Activated naive CD8-positive, alpha-beta T cell treated with anti-CD3 and anti-CD28 coated beads, Interleukin-2, amount 50 U/mL, for 24 hours (primary cell): ENCODE data around the gene CHRDL2.
A peak's percentile ranks its signal among the peaks of the same experiment; 100 is the strongest.
"Not testable (repeated sequence)": the region's sequence is repeated elsewhere in the genome, so short reads cannot be mapped to it uniquely, and the experiment has no call there.

ENCODE experiments used
- ATAC-seq: fragments of 150-1000 bp; cut with Tn5 transposase; one replicate; pipeline ENCODE4 v1.10.0; 2021
- DNase-seq: peaks from one replicate; pipeline ENCODE4 v3.0.0; 2021
- H3K27ac Mint-ChIP-seq: one replicate; pipeline ENCODE4 v1.8.0; 2021; ENCODE audit warnings: mild to moderate bottlenecking, mixed read lengths
- H3K27me3 Mint-ChIP-seq: one replicate; pipeline ENCODE4 v1.8.0; 2021; ENCODE audit warnings: mixed read lengths
- H3K36me3 Mint-ChIP-seq: one replicate; pipeline ENCODE4 v1.8.0; 2021; ENCODE audit warnings: low read depth, mixed read lengths
- H3K4me1 Mint-ChIP-seq: one replicate; pipeline ENCODE4 v1.8.0; 2021; ENCODE audit warnings: mixed read lengths
- H3K4me3 Mint-ChIP-seq: one replicate; pipeline ENCODE4 v1.8.0; 2021; ENCODE audit warnings: mild to moderate bottlenecking, moderate library complexity, mixed read lengths
- H3K9me3 Mint-ChIP-seq: one replicate; pipeline ENCODE4 v1.8.0; 2021; ENCODE audit warnings: mixed read lengths

Gene CHRDL2

DNA sequence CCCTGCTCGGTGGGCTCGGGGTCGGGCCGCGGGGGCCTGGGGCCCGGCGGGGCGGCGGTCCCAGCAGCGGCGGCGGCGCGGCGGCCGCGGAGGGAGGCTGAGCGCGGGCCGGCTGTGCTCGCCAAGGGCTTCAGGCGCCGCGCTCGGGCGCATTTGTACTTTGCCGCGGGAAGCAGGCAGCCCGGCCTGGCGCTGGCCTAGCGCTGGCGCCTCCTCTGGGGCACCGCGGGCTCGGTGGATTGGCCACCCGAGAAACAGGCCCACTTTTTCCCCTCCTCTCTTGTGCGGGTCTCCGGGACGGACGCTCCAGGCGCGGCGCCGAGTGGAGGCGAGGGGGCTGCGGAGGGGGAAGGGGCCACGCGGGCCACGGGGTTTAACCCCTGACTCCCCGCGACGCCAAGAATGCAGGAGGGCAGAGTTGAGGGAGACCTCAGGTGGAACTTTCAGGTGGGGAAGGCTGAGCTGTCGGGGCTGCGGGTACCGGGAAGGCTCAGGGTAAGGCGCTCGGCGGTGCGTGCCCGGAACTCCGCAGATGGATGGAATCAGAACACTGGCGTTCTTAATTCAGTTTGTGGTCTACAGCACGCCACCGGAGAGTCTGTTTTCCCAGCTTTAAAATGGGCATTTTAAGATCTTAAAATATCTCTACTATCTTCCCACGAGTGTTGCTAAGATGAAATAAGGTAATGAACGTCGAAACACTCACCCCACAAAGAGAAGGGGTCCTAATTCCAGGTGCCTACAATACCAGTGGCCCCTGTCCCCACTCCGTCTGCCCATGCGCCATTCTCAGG is at the start of gene CHRDL2:
CHRDL2 (minus strand) TSS at position 126 of the 794 bp plus-strand sequence. CDS start 538 bp downstream, outside the sequence.
- Mint-ChIP-seq H3K36me3 (no peaks in the 10 kb centered on the region), H3K27me3 (peaks cover 58% of the 10 kb centered on the region), H3K9me3 (no peaks in the 10 kb centered on the region), H3K4me3 (no peak within 1 kb of the TSS), H3K27ac (no peak within 1 kb of the TSS), H3K4me1 (peaks cover 6% of the 10 kb centered on the region)
- no peak for ATAC-seq
- DNase-seq, result no peak

GRCh38 chr11:74780248-74781005 is 49.2 kb upstream of the CHRDL2 start:
- Mint-ChIP-seq H3K27ac (no peak overlapping the region), H3K4me3 (no peak overlapping the region), H3K27me3 (no peaks in the 10 kb centered on the region), H3K9me3 (no peaks in the 10 kb centered on the region), H3K4me1 (peaks cover 29% of the 10 kb centered on the region), H3K36me3 (peaks cover 11% of the 10 kb centered on the region)
- ATAC-seq (no peak), DNase-seq (no peak)

DNA sequence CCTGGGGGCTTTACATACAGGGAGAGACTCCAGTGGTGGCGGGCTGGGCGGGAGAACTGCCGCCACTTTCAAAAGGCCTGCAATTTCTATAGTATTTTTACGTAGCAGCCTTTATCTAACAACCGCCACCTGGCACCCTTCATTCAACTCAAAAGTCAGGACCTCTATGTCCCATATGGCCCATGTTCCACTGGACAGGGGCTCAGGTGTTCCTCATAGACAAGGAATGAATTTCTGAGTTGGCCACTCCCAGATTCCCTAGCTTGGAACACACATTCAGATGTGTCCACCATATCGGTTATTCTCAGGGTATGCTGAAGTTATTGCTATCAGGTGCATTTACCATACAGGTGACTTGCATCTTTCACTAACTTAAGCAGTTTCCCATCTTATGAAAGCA is 47.4 kb upstream of the CHRDL2 start:
- DNase-seq, result no peak
- no peaks in the 10 kb centered on the region for H3K27me3 Mint-ChIP-seq

GRCh38 chr11:74777877-74778276 is 46.7 kb upstream of the CHRDL2 start:
- no peaks in the 10 kb centered on the region for H3K9me3 Mint-ChIP-seq
- no peak overlapping the region for H3K27ac Mint-ChIP-seq

More for the DNA sequence above, 47.4 kb upstream of the CHRDL2 start:
- H3K4me1 Mint-ChIP-seq, result peaks cover 19% of the 10 kb centered on the region
- H3K9me3 Mint-ChIP-seq, result no peaks in the 10 kb centered on the region
- H3K4me3 Mint-ChIP-seq, result no peak overlapping the region
- H3K27ac Mint-ChIP-seq, result no peak overlapping the region
- H3K36me3 Mint-ChIP-seq, result peaks cover 13% of the 10 kb centered on the region
- no peak for ATAC-seq

GRCh38 chr11:74777038-74777437 is 45.8 kb upstream of the CHRDL2 start:
- no peak overlapping the region for H3K4me3 Mint-ChIP-seq
- DNase-seq, result no peak
- H3K27ac Mint-ChIP-seq, result peak overlapping the region; percentile 24
- H3K9me3 Mint-ChIP-seq, result no peaks in the 10 kb centered on the region
- ATAC-seq, result no peak
- no peaks in the 10 kb centered on the region for H3K27me3 Mint-ChIP-seq
- peaks cover 13% of the 10 kb centered on the region for H3K36me3 Mint-ChIP-seq
- H3K4me1 Mint-ChIP-seq, result peaks cover 14% of the 10 kb centered on the region

More at GRCh38 chr11:74777877-74778276, 46.7 kb upstream of the CHRDL2 start:
- Mint-ChIP-seq H3K4me3 (no peak overlapping the region), H3K27me3 (no peaks in the 10 kb centered on the region), H3K36me3 (peaks cover 13% of the 10 kb centered on the region), H3K4me1 (peaks cover 16% of the 10 kb centered on the region)
- no peak for ATAC-seq
- no peak for DNase-seq

GRCh38 chr11:74776546-74776945 is 45.3 kb upstream of the CHRDL2 start:
- H3K27me3 Mint-ChIP-seq, result no peaks in the 10 kb centered on the region
- peak overlapping the region; percentile 24 for H3K27ac Mint-ChIP-seq
- ATAC-seq (no peak), DNase-seq (no peak)
- H3K9me3 Mint-ChIP-seq, result no peaks in the 10 kb centered on the region
- H3K4me1 Mint-ChIP-seq, result peaks cover 14% of the 10 kb centered on the region
- no peak overlapping the region for H3K4me3 Mint-ChIP-seq
- H3K36me3 Mint-ChIP-seq, result peaks cover 13% of the 10 kb centered on the region

- ATAC-seq (no peak), DNase-seq (no peak)
- no peak overlapping the region for H3K27ac Mint-ChIP-seq
- no peaks in the 10 kb centered on the region for H3K9me3 Mint-ChIP-seq
- peaks cover 16% of the 10 kb centered on the region for H3K4me1 Mint-ChIP-seq
- H3K36me3 Mint-ChIP-seq, result peaks cover 13% of the 10 kb centered on the region
- no peak overlapping the region for H3K4me3 Mint-ChIP-seq
- H3K27me3 Mint-ChIP-seq, result no peaks in the 10 kb centered on the region
These were observed 44.5 kb upstream of the CHRDL2 start for GRCh38 chr11:74775762-74776161.

- Mint-ChIP-seq H3K27ac (no peak overlapping the region), H3K4me1 (peaks cover 30% of the 10 kb centered on the region), H3K27me3 (no peaks in the 10 kb centered on the region), H3K4me3 (no peak overlapping the region), H3K9me3 (no peaks in the 10 kb centered on the region), H3K36me3 (peaks cover 10% of the 10 kb centered on the region)
- no peak for DNase-seq
- ATAC-seq, result no peak
These were observed 42.2 kb upstream of the CHRDL2 start for GRCh38 chr11:74773476-74773875.

- Mint-ChIP-seq H3K27ac (no peak overlapping the region), H3K36me3 (peaks cover 6% of the 10 kb centered on the region), H3K27me3 (no peaks in the 10 kb centered on the region), H3K4me3 (no peak overlapping the region), H3K9me3 (no peaks in the 10 kb centered on the region), H3K4me1 (peaks cover 41% of the 10 kb centered on the region)
- DNase-seq (no peak), ATAC-seq (no peak)
These were observed 39.9 kb upstream of the CHRDL2 start for GRCh38 chr11:74771139-74771538.

DNA sequence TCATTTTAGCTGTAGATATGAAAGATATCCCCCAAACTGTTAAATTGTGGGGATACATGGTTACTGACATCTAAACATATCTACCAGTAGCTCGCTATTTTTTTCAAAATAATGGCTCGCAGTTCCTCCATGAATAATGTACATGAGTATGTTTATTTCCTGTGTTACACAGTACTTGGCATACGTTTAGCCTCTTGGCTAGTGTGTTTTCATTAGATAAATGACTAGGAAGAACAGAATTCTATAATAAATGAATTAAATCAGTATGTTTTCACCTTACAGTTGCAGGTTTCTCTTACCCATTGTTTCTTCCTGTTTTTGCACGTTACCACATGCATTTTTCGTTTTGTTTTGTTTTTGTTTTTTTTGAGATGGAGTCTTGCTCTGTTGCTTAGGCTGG is 39.2 kb upstream of the CHRDL2 start:
- peaks cover 6% of the 10 kb centered on the region for H3K36me3 Mint-ChIP-seq
- H3K4me1 Mint-ChIP-seq, result peaks cover 43% of the 10 kb centered on the region
- no peaks in the 10 kb centered on the region for H3K27me3 Mint-ChIP-seq
- H3K27ac Mint-ChIP-seq, result no peak overlapping the region
- no peak for ATAC-seq
- DNase-seq, result no peak
- H3K4me3 Mint-ChIP-seq, result no peak overlapping the region
- H3K9me3 Mint-ChIP-seq, result no peaks in the 10 kb centered on the region

- Mint-ChIP-seq H3K4me1 (peaks cover 40% of the 10 kb centered on the region), H3K9me3 (no peaks in the 10 kb centered on the region), H3K27ac (no peak overlapping the region), H3K27me3 (no peaks in the 10 kb centered on the region), H3K4me3 (no peak overlapping the region), H3K36me3 (peaks cover 9% of the 10 kb centered on the region)
- DNase-seq (no peak), ATAC-seq (no peak)
These were observed 38.0 kb upstream of the CHRDL2 start for GRCh38 chr11:74769055-74769707.

DNA sequence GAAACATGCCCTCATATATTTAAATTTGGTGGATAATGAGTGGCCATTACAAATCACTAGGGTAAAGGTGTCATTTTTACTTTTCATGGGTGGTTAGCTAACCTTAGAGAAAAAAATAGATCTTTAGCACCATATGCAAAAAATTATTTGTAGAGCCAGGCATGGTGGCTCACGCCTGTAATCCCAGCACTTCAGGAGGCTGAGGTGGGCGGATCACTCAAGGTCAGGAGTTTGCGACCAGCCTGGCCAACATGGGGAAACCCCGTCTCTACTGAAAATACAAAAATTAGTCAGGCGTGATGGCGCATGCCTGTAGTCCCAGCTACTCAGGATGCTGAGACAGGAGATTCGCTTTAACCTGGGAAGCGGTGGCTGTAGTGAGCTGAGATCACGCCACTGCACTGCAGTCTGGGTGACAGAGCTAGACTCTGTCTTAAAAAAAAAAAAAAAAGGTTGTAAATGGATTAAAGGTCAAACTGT is 37.0 kb upstream of the CHRDL2 start:
- ATAC-seq (peak; percentile 86), DNase-seq (peak; percentile 52)
- H3K27ac Mint-ChIP-seq, H3K9me3 Mint-ChIP-seq, H3K27me3 Mint-ChIP-seq, H3K4me3 Mint-ChIP-seq: not testable (repeated sequence)
- Mint-ChIP-seq H3K4me1 (peaks cover 37% of the 10 kb centered on the region), H3K36me3 (peaks cover 14% of the 10 kb centered on the region)

- ATAC-seq (no peak), DNase-seq (no peak)
- Mint-ChIP-seq H3K4me1 (peaks cover 35% of the 10 kb centered on the region), H3K9me3 (peaks cover 7% of the 10 kb centered on the region), H3K27me3 (no peaks in the 10 kb centered on the region), H3K36me3 (peaks cover 23% of the 10 kb centered on the region), H3K27ac (no peak overlapping the region), H3K4me3 (no peak overlapping the region)
These were observed 35.7 kb upstream of the CHRDL2 start for GRCh38 chr11:74766905-74767304.

- H3K27me3 Mint-ChIP-seq, result no peaks in the 10 kb centered on the region
- H3K4me1 Mint-ChIP-seq, result peaks cover 25% of the 10 kb centered on the region
- no peak overlapping the region for H3K4me3 Mint-ChIP-seq
These were observed 25.3 kb upstream of the CHRDL2 start for GRCh38 chr11:74756571-74756970.

More at GRCh38 chr11:74756571-74756970, 25.3 kb upstream of the CHRDL2 start:
- ATAC-seq (no peak), DNase-seq (no peak)
- no peak overlapping the region for H3K27ac Mint-ChIP-seq
- H3K9me3 Mint-ChIP-seq, result peaks cover 5% of the 10 kb centered on the region
- H3K36me3 Mint-ChIP-seq, result peaks cover 17% of the 10 kb centered on the region
